Activated CD8-positive, alpha-beta T cell treated with anti-CD3 and anti-CD28 coated beads for 36 hours (primary cell): ENCODE measurements around the gene SREK1. TPM values are rescaled to one million over a fixed set of nuclear protein-coding genes. Genes with fewer than 3 reads are reported as not detected.

ENCODE experiments used
- ATAC-seq: fragments of 200-7000 bp; cut with Tn5 transposase; one replicate; pipeline ENCODE4 v1.10.0; 2021; ENCODE audit warnings: mild to moderate bottlenecking, moderate library complexity
- CTCF ChIA-PET: fragments of 350-600 bp; sonication (Branson Sonifier 250); formaldehyde crosslinking; loops from one replicate; lab custom pipeline; 2021; ENCODE audit warnings: antibody characterized with exemption; lab: Charles Lee
- POLR2A ChIA-PET: fragments of 350-600 bp; sonication (Branson Sonifier 250); formaldehyde crosslinking; loops from one replicate; lab custom pipeline; 2021; ENCODE audit warnings: antibody characterized with exemption; lab: Charles Lee
- DNase-seq: peaks from one replicate; pipeline ENCODE4 v3.0.0-alpha.2; 2020
- H3K27ac Mint-ChIP-seq: one replicate; pipeline ENCODE4 v1.8.0; 2021; ENCODE audit warnings: mild to moderate bottlenecking, mixed read lengths
- H3K27me3 Mint-ChIP-seq: one replicate; pipeline ENCODE4 v1.8.0; 2021; ENCODE audit warnings: mixed read lengths
- H3K36me3 Mint-ChIP-seq: one replicate; pipeline ENCODE4 v1.8.0; 2021; ENCODE audit warnings: low read depth, mixed read lengths
- H3K4me1 Mint-ChIP-seq: one replicate; pipeline ENCODE4 v1.8.0; 2021; ENCODE audit warnings: low read depth, mixed read lengths
- H3K4me3 Mint-ChIP-seq: one replicate; pipeline ENCODE4 v1.8.0; 2021; ENCODE audit warnings: mild to moderate bottlenecking, moderate library complexity, mixed read lengths
- H3K9me3 Mint-ChIP-seq: one replicate; pipeline ENCODE4 v1.8.0; 2021; ENCODE audit warnings: mixed read lengths
- intact Hi-C: fragments of 100-400 bp; cut with micrococcal nuclease; formaldehyde crosslinking; loops from one replicate; pipeline ENCODE4 v1.10.0; 2022
- total RNA-seq, 2 experiments: library from RNA; stranded (reverse); gene quantifications; one replicate each; pipeline ENCODE4 v1.2.3, GENCODE V29; 2021
- TF ChIP-seq, protein P1 (sequence below): fragments of 200-600 bp; IDR thresholded peaks from one replicate; pipeline ENCODE4 v1.8.0; 2022; ENCODE audit warnings: antibody characterized with exemption, mild to moderate bottlenecking

The SREK1 gene
- total RNA-seq, 2 experiments from 2014 or later = 53.9 to 60.2 TPM

DNA sequence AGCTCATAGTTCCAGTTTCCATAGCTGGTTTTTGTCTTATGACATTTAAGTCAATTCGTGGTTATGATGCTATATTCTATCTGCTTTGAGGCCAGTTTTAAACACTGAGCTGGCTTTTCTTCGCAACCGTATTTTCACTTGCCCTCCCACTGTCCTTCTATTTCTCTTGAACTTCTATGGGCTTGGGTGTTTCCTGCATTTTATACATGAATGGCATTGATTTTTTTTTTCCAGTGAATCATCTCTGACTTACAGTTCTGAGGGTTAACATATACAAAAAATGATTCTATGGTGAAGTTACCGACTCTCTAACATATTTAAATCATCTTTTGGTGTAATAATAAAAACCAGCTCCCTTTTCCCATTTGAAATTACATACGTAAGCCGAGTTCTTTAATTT is 88.2 kb downstream of the SREK1 start:
- H3K9me3 Mint-ChIP-seq = peaks cover 1% of the 10 kb centered on the region
- no peak overlapping the region for H3K4me3 Mint-ChIP-seq
- no peaks in the 10 kb centered on the region for H3K4me1 Mint-ChIP-seq
- DNase-seq (no peak), ATAC-seq (no peak)
- intact Hi-C loops = no loop called here
- ChIA-PET POLR2A (no interaction called here), CTCF (interaction anchor here (0.7 to 1.3 kb wide), 3 partner anchors 16 to 74 kb away, joined by 3 read pairs; no protein-coding TSS in a partner anchor)
- no peaks in the 10 kb centered on the region for H3K36me3 Mint-ChIP-seq
- no peak overlapping the region for H3K27ac Mint-ChIP-seq
- H3K27me3 Mint-ChIP-seq = no peaks in the 10 kb centered on the region
- TF ChIP-seq, protein P1, sequence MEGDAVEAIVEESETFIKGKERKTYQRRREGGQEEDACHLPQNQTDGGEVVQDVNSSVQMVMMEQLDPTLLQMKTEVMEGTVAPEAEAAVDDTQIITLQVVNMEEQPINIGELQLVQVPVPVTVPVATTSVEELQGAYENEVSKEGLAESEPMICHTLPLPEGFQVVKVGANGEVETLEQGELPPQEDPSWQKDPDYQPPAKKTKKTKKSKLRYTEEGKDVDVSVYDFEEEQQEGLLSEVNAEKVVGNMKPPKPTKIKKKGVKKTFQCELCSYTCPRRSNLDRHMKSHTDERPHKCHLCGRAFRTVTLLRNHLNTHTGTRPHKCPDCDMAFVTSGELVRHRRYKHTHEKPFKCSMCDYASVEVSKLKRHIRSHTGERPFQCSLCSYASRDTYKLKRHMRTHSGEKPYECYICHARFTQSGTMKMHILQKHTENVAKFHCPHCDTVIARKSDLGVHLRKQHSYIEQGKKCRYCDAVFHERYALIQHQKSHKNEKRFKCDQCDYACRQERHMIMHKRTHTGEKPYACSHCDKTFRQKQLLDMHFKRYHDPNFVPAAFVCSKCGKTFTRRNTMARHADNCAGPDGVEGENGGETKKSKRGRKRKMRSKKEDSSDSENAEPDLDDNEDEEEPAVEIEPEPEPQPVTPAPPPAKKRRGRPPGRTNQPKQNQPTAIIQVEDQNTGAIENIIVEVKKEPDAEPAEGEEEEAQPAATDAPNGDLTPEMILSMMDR = no peak

DNA sequence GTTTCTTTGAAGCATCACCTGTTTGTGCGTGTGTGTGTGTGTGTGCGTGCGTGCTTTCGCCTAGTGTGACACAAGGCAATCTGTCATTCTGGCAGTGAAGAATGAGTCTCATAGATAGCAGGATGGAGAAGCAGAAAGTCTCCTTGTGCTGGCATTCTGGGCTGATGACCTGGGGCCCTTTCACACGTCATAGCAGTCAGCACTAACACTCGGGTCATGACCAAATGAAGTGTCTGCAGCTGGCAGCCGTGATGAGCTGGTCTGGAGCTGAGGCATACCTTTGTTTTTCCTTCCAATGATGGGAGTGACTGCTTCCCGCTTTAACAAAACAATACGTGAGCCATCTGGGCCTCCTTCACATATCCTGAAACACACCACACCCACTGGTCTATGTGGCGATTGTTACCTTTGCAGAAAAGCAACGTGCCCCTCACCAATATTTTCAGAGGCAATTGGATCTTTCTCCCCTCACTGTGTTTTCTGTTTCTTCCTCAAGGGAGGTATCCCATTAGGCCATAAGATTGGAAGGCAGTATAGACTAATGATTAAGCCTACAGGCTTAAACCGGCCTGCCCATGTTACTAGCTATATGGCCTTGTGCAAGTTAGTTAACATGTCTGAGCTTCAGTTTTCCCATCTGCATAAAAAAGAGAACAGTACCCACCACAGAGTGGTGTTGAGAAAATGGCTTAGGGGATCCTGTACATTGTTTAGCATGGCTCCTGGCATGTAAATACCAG is 88.8 kb downstream of the SREK1 start:
- intact Hi-C loops = no loop called here
- CTCF ChIA-PET = interaction anchor here (0.9 kb wide), 1 partner anchor 73 kb away, joined by 3 read pairs; no protein-coding TSS in a partner anchor
- TF ChIP-seq, protein P1 = no peak

More for the DNA sequence above, 88.8 kb downstream of the SREK1 start:
- no peak overlapping the region for H3K4me3 Mint-ChIP-seq
- POLR2A ChIA-PET = no interaction called here
- ATAC-seq (no peak), DNase-seq (no peak)
- H3K27me3 Mint-ChIP-seq = no peaks in the 10 kb centered on the region
- no peaks in the 10 kb centered on the region for H3K36me3 Mint-ChIP-seq
- no peak overlapping the region for H3K27ac Mint-ChIP-seq
- H3K4me1 Mint-ChIP-seq = no peaks in the 10 kb centered on the region
- peaks cover 1% of the 10 kb centered on the region for H3K9me3 Mint-ChIP-seq

Other genes starting within 250 kb of the SREK1 start
- 10 to 100 TPM; 35.1 to 38.3 TPM for gene ERBIN, start 217.7 kb upstream of the SREK1 start, total RNA-seq